Measurements from ENCODE around the gene GSTO2. TPM values are rescaled to one million over a fixed set of nuclear protein-coding genes. Genes with fewer than 3 reads are reported as not detected.

GSTO2 gene
- total RNA-seq, 1 donor from 2014 or later: 7.8 TPM

DNA sequence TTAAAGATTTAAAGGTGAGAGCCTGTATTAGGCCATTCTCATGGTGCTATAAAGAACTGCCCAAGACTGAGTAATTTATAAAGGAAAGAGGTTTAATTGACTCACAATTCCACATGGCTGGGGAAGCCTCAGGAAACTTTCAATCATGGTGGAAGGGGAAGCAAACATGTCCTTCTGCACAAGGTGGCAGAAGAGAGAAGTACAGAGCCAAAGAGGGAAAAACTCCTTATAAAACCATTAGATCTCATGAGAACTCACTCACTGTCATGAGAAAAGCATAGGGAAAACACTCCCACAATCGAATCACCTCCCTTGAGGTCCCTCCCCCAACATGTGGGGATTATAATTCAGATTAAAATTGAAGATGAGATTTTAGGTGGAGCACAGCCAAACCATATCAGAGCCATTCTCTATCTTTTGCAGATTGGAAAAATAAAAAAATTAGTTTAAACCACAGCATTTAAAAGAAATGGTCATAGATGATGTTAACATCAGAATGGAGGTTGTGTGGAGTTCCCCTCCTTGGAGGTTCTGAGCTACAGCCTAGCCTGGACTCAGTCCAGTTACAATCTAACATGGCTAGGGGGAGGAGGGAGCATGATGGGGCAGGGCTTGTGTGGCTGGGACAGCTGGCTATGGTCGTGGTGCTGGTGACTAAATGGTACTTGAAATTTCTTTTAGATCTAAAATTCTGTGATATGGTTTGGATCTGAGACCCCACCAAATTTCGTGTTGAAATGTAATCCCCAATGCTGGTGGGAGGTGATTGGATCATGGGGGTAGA is 33.1 kb downstream of the GSTO2 start:
- DNase-seq (no peak), ATAC-seq (no peak)
- no peaks in the 10 kb centered on the region for H3K27me3 ChIP-seq (ENCODE audit: low read depth)
- H3K36me3 ChIP-seq: no peaks in the 10 kb centered on the region
- intact Hi-C loops (cut with DNase I): no loop called here
- H3K9me3 ChIP-seq: no peaks in the 10 kb centered on the region
- H3K4me1 ChIP-seq: peaks cover 58% of the 10 kb centered on the region
- H3K27ac ChIP-seq: no peak overlapping the region
- TF ChIP-seq CTCF (IDR thresholded peaks at IDR 0.05): no peak
- no peak overlapping the region for H3K4me3 ChIP-seq

DNA sequence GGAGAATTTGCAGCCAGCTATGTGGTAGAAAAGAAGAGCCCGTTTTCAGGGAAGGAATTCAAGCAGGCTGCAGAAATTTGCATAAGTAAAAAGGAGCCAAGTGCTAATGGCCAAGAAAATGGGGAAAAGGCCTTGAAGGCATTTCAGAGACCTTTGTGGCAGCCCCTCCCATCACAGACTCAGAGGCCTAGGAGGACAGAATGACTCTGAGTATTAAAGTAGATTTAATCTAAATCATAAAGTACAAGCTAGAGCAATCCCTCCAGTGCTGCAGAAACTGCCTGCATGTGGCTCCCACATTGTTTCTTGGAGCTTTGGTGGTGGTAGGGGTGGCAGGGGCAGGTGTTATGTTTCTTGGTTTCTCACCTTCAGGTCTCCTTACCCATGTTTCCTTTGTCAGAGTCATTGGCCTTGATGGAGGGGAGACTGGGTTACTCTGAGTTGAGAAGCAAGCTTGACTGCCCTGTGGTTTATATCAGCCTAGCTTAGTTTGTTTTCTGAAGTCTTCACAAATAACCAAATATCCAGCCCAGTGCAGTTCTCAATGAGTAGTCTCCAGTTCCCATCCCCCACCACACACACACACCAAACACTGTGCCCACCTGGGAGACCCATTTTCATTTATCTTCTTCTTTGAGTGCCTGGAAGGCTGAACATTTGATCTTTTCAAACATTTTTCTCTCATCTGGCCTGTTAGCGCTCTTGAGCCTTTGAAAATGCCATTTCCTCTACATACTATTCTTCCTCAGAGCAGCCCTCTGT is 34.8 kb downstream of the GSTO2 start:
- ATAC-seq: no peak

GRCh38 chr10:104304356-104304745 is 35.4 kb downstream of the GSTO2 start:
- no peaks in the 10 kb centered on the region for H3K27me3 ChIP-seq (ENCODE audit: low read depth)
- intact Hi-C loops (cut with DNase I): no loop called here
- H3K27ac ChIP-seq: no peak overlapping the region
- peaks cover 12% of the 10 kb centered on the region for H3K36me3 ChIP-seq
- no peak for TF ChIP-seq CTCF (IDR thresholded peaks at IDR 0.05)
- DNase-seq: no peak
- no peak overlapping the region for H3K4me3 ChIP-seq
- H3K9me3 ChIP-seq: no peaks in the 10 kb centered on the region
- ATAC-seq: no peak
- H3K4me1 ChIP-seq: peaks cover 44% of the 10 kb centered on the region

More for the DNA sequence above, 34.8 kb downstream of the GSTO2 start:
- no peak for TF ChIP-seq CTCF (IDR thresholded peaks at IDR 0.05)
- intact Hi-C loops (cut with DNase I): no loop called here
- Histone ChIP-seq H3K27me3 (ENCODE audit: low read depth) (no peaks in the 10 kb centered on the region), H3K4me1 (peaks cover 49% of the 10 kb centered on the region), H3K27ac (no peak overlapping the region), H3K9me3 (no peaks in the 10 kb centered on the region), H3K4me3 (no peak overlapping the region), H3K36me3 (peaks cover 8% of the 10 kb centered on the region)
- DNase-seq: no peak

DNA sequence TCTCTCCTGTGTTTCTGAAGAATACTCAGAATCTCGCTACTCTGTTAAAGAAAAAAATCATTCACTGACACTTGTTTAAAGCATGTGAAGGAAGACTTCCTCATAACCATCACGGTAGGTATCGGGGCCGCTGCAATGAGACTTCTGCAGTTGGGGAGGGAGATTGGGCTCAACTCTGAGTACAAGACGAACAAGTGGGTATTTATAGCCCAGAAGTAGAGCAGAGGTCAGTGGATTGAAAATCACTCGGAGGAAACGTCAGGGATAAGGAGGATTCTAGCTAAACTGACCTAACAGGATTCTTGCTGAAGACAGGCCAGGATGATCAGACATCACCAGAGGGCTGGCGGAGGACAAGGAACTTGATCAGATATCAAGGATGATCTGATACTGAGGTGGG is 35.9 kb downstream of the GSTO2 start:
- H3K4me1 ChIP-seq: peaks cover 44% of the 10 kb centered on the region
- intact Hi-C loops (cut with DNase I): no loop called here

DNA sequence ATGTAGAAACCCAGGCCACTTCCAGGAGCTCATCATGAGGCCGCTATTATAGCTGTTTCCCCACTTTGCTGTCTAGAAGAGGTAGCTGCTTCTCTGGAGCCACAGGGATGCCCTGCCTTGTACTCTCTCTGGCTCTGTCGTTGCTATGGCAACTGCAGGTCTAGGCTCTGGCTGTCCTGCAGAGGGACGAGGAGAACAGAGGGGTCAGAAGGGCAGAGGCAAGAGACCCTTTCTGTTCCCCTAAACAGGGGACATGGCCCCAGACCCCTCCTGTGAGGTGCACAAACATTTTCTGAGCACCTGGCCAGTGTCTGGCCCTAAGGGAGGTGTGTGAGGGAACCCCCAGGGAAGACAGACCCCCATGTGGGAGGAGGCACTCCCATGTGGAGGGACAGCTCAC is 37.9 kb downstream of the GSTO2 start:
- no peak for TF ChIP-seq CTCF (IDR thresholded peaks at IDR 0.05)
- intact Hi-C loops (cut with DNase I): no loop called here

More for the DNA sequence above, 35.9 kb downstream of the GSTO2 start:
- peaks cover 15% of the 10 kb centered on the region for H3K36me3 ChIP-seq
- DNase-seq (no peak), ATAC-seq (no peak)
- no peaks in the 10 kb centered on the region for H3K27me3 ChIP-seq (ENCODE audit: low read depth)
- H3K9me3 ChIP-seq: no peaks in the 10 kb centered on the region
- no peak for TF ChIP-seq CTCF (IDR thresholded peaks at IDR 0.05)
- peak overlapping the region; percentile 3 for H3K27ac ChIP-seq
- no peak overlapping the region for H3K4me3 ChIP-seq

More for the DNA sequence above, 37.9 kb downstream of the GSTO2 start:
- peaks cover 33% of the 10 kb centered on the region for H3K36me3 ChIP-seq
- no peak overlapping the region for H3K27ac ChIP-seq
- DNase-seq: no peak
- peaks cover 41% of the 10 kb centered on the region for H3K4me1 ChIP-seq
- no peaks in the 10 kb centered on the region for H3K27me3 ChIP-seq (ENCODE audit: low read depth)
- no peak overlapping the region for H3K4me3 ChIP-seq
- no peaks in the 10 kb centered on the region for H3K9me3 ChIP-seq
- no peak for ATAC-seq
